Thymus (tissue), 11 donors: ENCODE data around the gene CTSO. TPM values are rescaled to one million over a fixed set of nuclear protein-coding genes. Genes with fewer than 3 reads are reported as not detected.

Experiments
- DNase-seq, 9 donors: peaks; one replicate each; pipeline ENCODE4 v3.0.0-alpha.2; 2013; ENCODE audit warnings: low spot score in 9 of 9, low read depth in 6 of 9, missing footprints in 1 of 9
- H3K27ac ChIP-seq, 2 donors: one replicate each; pipeline ENCODE4 v1.5.1; 2013; ENCODE audit warnings: control low read depth in 1 of 2, low read depth in 1 of 2, low read length in 1 of 2, mild to moderate bottlenecking in 1 of 2, moderate library complexity in 1 of 2
- H3K27me3 ChIP-seq, 2 donors: one replicate each; pipeline ENCODE4 v1.5.1; 2013; ENCODE audit warnings: low read length in 1 of 2; ENCODE audit not compliant: control insufficient read depth in 2 of 2, insufficient read depth in 1 of 2
- H3K36me3 ChIP-seq, 2 donors: one replicate each; pipeline ENCODE4 v1.5.1; 2013; ENCODE audit warnings: low read length in 1 of 2, mild to moderate bottlenecking in 1 of 2, moderate library complexity in 1 of 2; ENCODE audit not compliant: control insufficient read depth in 2 of 2, insufficient read depth in 2 of 2
- H3K4me1 ChIP-seq, 2 donors: one replicate each; pipeline ENCODE4 v1.5.1; 2013; ENCODE audit warnings: low read length in 2 of 2; ENCODE audit not compliant: control insufficient read depth in 2 of 2, insufficient read depth in 2 of 2
- H3K4me3 ChIP-seq, 2 donors: one replicate each; pipeline ENCODE4 v1.5.1; 2013; ENCODE audit warnings: low read length in 2 of 2, control low read depth in 1 of 2, mild to moderate bottlenecking in 1 of 2
- H3K9me3 ChIP-seq, 2 donors: one replicate each; pipeline ENCODE4 v1.5.1; 2013; ENCODE audit warnings: low read length in 1 of 2, mild to moderate bottlenecking in 1 of 2; ENCODE audit not compliant: control insufficient read depth in 2 of 2, insufficient read depth in 1 of 2
- WGBS: extraction: QIAGEN DNeasy Blood & Tissue Kit; methylation state at CpG from one replicate; pipeline ENCODE4 v1.1.7; 2013; 5-methylcytosine and 5-hydroxymethylcytosine counted together
- polyA plus RNA-seq: library from polyadenylated mRNA; stranded (reverse); fragments of 200-250 nt; gene quantifications from one replicate; pipeline ENCODE4 v1.2.3, GENCODE V29; 2013
- total RNA-seq: library from RNA; stranded (reverse); fragments of 120-200 nt; gene quantifications from one replicate; pipeline ENCODE4 v1.2.4, GENCODE V29; 2013
- donor health status: healthy.

Gene CTSO
- total and polyA plus RNA-seq, 2 donors = 8.7 to 10.4 TPM

DNA sequence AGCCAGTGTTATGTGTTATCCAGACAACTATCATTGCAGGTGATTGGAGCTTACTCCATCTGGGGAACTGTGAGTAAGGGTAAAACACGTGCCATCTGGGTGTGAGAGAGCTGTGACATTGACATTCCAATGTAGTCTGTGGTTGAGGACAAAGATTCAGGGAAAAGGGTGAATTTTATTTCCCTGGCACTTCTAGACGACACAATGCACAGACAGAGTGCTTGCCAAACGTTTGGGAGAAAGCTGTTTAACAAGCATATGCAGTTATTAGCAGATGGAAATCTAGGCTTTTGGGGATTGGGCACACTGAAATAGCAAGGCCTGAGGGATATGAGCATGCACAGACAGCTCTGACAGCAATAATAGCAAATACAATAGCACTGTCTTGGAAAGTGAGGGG, 21.3 kb upstream of the CTSO start:
- Histone ChIP-seq H3K9me3 (peaks cover 0 to 2% of the 10 kb centered on the region in 2 donors), H3K36me3 (no peaks in the 10 kb centered on the region), H3K27ac (peak overlapping the region in 1 of 2 donors; percentile 34), H3K4me1 (no peaks in the 10 kb centered on the region), H3K27me3 (no peaks in the 10 kb centered on the region), H3K4me3 (no peak overlapping the region)
- DNase-seq = no peak
- WGBS = 45% methylated on average over 3 of the region's 3 CpGs

DNA sequence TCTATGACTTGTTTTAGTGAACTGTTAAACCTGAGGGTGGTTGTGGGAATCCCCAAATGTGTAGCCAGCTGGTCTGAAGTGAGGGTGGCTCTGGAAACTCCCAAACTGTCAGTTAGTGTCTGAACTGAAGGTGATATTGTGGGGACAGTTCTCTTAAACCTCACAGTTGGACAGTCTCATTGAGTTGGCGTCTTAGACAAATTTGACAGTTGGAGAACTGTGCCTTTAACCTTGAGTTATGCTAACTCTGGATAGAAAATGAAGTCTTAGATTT, 20.7 kb upstream of the CTSO start:
- Histone ChIP-seq H3K9me3 (peaks cover 0 to 2% of the 10 kb centered on the region in 2 donors), H3K4me3 (no peak overlapping the region), H3K27me3 (no peaks in the 10 kb centered on the region), H3K36me3 (no peaks in the 10 kb centered on the region), H3K27ac (peak overlapping the region in 1 of 2 donors; percentile 34), H3K4me1 (no peaks in the 10 kb centered on the region)
- peak in 1 of 9 donors; percentile 12 for DNase-seq
- 84% methylated on average over 1 of the region's 1 CpG for WGBS

- peaks cover 0 to 2% of the 10 kb centered on the region in 2 donors for H3K9me3 ChIP-seq
- no peak overlapping the region for H3K4me3 ChIP-seq
- no peak overlapping the region for H3K27ac ChIP-seq
- H3K27me3 ChIP-seq = no peaks in the 10 kb centered on the region
- 85% methylated on average over 8 of the region's 8 CpGs for WGBS
- no peaks in the 10 kb centered on the region for H3K4me1 ChIP-seq
- no peaks in the 10 kb centered on the region for H3K36me3 ChIP-seq
- DNase-seq = no peak
These were observed 20.2 kb upstream of the CTSO start for GRCh38 chr4:155973639-155974475.

DNA sequence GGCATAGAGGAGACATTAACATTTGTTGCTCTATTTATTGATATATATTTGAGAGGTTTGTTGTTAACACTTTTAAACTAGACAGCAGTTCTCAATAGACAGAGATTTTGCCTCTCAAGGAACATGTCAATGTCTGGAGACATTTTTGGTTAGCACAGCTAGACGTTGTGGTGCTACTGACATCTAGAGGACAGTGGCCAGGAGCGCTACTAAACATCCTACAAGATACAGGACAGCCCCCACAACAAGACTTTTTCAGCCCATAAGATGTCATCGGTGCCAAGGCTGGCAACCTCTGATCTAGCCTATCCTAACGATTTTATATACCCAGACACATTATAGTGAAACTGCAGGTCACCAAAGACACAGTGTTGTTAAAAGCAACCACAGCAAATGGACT, 18.4 kb upstream of the CTSO start:
- 59% methylated on average over 4 of the region's 4 CpGs for WGBS
- no peaks in the 10 kb centered on the region for H3K36me3 ChIP-seq
- no peaks in the 10 kb centered on the region for H3K4me1 ChIP-seq
- DNase-seq = no peak
- H3K27ac ChIP-seq = no peak overlapping the region
- peaks cover 0 to under 1% of the 10 kb centered on the region in 2 donors for H3K9me3 ChIP-seq
- no peak overlapping the region for H3K4me3 ChIP-seq
- H3K27me3 ChIP-seq = no peaks in the 10 kb centered on the region

- H3K36me3 ChIP-seq = no peaks in the 10 kb centered on the region
- H3K27me3 ChIP-seq = no peaks in the 10 kb centered on the region
- 96% methylated on average over 3 of the region's 3 CpGs for WGBS
- no peak overlapping the region for H3K4me3 ChIP-seq
- H3K4me1 ChIP-seq = no peaks in the 10 kb centered on the region
- no peak overlapping the region for H3K27ac ChIP-seq
- no peak for DNase-seq
- no peaks in the 10 kb centered on the region for H3K9me3 ChIP-seq
These were observed 13.2 kb upstream of the CTSO start for GRCh38 chr4:155966731-155967395.

GRCh38 chr4:155966171-155966570, 12.5 kb upstream of the CTSO start:
- no peak for DNase-seq
- no peaks in the 10 kb centered on the region for H3K4me1 ChIP-seq
- H3K27me3 ChIP-seq = no peaks in the 10 kb centered on the region
- no peaks in the 10 kb centered on the region for H3K36me3 ChIP-seq
- 94% methylated on average over 2 of the region's 2 CpGs for WGBS
- H3K4me3 ChIP-seq = no peak overlapping the region
- H3K27ac ChIP-seq = no peak overlapping the region
- no peaks in the 10 kb centered on the region for H3K9me3 ChIP-seq

DNA sequence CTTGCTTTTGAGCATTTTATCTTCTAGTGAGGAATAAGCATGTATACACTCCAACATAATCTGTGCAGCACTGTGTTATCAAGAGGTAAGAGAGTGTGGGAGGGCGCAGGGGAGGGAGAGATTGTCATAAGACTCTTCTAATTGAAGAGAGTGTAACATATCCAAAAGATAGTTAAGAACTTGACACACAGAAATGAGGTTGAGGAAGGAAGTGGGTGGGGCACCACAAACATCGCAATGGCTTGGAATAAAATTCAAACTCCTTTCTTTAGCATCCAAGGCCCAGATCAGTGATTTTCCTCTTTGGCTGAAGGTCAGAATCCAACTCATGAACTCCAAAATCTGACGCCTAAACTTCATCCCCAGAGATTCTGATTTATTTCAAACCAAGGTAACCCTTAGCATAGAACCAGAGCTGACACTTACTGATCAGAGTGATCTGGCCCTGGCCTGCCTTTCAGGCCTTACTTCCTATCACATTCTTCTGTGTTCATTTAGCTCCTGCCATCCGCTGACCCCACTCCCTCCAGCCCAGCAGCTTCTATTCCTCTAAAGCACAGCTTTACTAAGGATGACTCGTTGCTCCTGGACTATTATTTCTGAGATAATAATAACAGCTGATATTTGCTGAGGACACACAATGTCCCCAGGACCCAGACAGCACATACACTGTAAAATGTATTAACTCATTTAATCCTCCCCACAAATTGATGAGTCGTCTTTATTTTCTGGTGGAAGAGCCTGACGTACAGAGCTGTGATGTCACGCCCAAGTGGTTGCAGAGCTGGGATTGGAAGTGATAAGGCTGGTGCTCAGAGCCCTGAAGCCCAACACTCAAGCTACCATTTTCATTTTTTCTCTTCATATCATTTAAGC, 10.6 kb upstream of the CTSO start:
- WGBS = 86% methylated on average over 8 of the region's 8 CpGs

DNA sequence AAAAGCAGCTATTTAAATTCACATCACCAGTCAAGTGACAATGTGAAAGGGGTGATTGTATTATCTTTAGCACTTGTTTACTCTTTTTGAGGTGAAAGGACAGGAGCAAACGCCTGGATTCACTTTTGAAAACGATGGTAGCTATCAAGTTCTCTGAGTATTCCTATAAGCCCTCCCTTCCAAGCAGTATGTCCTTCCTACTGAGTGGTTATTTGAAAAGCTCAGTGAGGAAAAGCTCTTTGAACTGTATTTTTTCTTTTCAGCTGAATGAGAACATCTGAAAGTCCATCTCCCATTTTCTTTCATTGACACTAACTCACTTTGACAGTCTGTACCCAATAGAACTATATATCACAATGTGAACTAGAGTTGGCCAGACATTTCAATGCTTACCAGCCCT, 9.1 kb upstream of the CTSO start:
- 95% methylated on average over 2 of the region's 2 CpGs for WGBS
- Histone ChIP-seq H3K4me3 (no peak overlapping the region), H3K36me3 (no peaks in the 10 kb centered on the region), H3K27ac (no peak overlapping the region), H3K4me1 (no peaks in the 10 kb centered on the region), H3K27me3 (no peaks in the 10 kb centered on the region), H3K9me3 (no peaks in the 10 kb centered on the region)
- DNase-seq = no peak

More for the DNA sequence above, 10.6 kb upstream of the CTSO start:
- no peak overlapping the region for H3K4me3 ChIP-seq
- H3K27ac ChIP-seq = no peak overlapping the region
- H3K27me3 ChIP-seq = no peaks in the 10 kb centered on the region
- H3K36me3 ChIP-seq = no peaks in the 10 kb centered on the region
- no peaks in the 10 kb centered on the region for H3K9me3 ChIP-seq
- no peaks in the 10 kb centered on the region for H3K4me1 ChIP-seq
- DNase-seq = no peak

- no peaks in the 10 kb centered on the region for H3K4me1 ChIP-seq
- H3K36me3 ChIP-seq = no peaks in the 10 kb centered on the region
- H3K4me3 ChIP-seq = no peak overlapping the region
- no peak overlapping the region for H3K27ac ChIP-seq
- DNase-seq = no peak
- no peaks in the 10 kb centered on the region for H3K9me3 ChIP-seq
- 98% methylated on average over 4 of the region's 4 CpGs for WGBS
- no peaks in the 10 kb centered on the region for H3K27me3 ChIP-seq
These were observed 7.9 kb upstream of the CTSO start for GRCh38 chr4:155961575-155961974.
